ENCODE results near the gene FAM20C. TPM values are rescaled to one million over a fixed set of nuclear protein-coding genes. Genes with fewer than 3 reads are reported as not detected.

The FAM20C gene
- total and polyA plus RNA-seq, 2 donors (not counting 3 experiments of a cell fraction or from before 2014, with no cell fraction given) = 14.2 to 34.5 TPM

- Histone ChIP-seq H3K9me1 (replicated peaks; ENCODE audit: control insufficient read depth, extremely low read depth, insufficient read depth, low read length) (no peaks in the 10 kb centered on the region), H3K27me3 (ENCODE audit: control insufficient read depth in 2 of 2, insufficient read depth in 2 of 2, low read length in 2 of 2) (peaks cover 0 to 3% of the 10 kb centered on the region in 2 experiments), H3K79me2 (ENCODE audit: control insufficient read depth, insufficient read depth, low read length) (no peaks in the 10 kb centered on the region), H3K36me3 (ENCODE audit: control insufficient read depth in 2 of 2, extremely low read depth in 1 of 2, insufficient read depth in 2 of 2, low read length in 2 of 2) (no peaks in the 10 kb centered on the region), H3K9me3 (replicated peaks; ENCODE audit: control insufficient read depth, insufficient read depth, low read length) (no peaks in the 10 kb centered on the region), H4K20me1 (replicated peaks; ENCODE audit: control insufficient read depth, extremely low read depth, insufficient read depth, low read length) (no peaks in the 10 kb centered on the region), H3K4me3 (replicated peaks in 1 of 3; ENCODE audit: insufficient read depth in 1 of 3, low read depth in 1 of 3, low read length in 3 of 3) (no peak overlapping the region), H3K27ac (ENCODE audit: insufficient read depth, low read depth, low read length) (no peak overlapping the region), H3K4me2 (ENCODE audit: insufficient read depth, low read length) (no peak overlapping the region), H3K9ac (replicated peaks; ENCODE audit: extremely low read depth, insufficient read depth, low read length) (no peak overlapping the region), H2AFZ (ENCODE audit: low read depth, low read length) (no peak overlapping the region), H3K4me1 (ENCODE audit: control insufficient read depth, extremely low read depth, insufficient read depth, low read length) (no peaks in the 10 kb centered on the region)
- intact Hi-C loops (cut with micrococcal nuclease) = no loop called here
- CTCF ChIA-PET = no interaction called here
- dilution Hi-C loops (cut with MboI; ENCODE audit: extremely low pct_ligation_motif_present, low sequenced_read_pairs) = no loop called here
- DNase-seq (ENCODE audit: low read depth, low spot score) = no peak
- POLR2A ChIA-PET = no interaction called here
- FAIRE-seq = no peak
- TF ChIP-seq, protein P1, sequence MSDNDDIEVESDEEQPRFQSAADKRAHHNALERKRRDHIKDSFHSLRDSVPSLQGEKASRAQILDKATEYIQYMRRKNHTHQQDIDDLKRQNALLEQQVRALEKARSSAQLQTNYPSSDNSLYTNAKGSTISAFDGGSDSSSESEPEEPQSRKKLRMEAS (IDR thresholded peaks at IDR 0.05; ENCODE audit: insufficient read depth, insufficient read length) = no peak
- TF ChIP-seq POLR2AphosphoS5 (IDR thresholded peaks at IDR 0.05; ENCODE audit: insufficient read depth, low read depth, low read length) (no peak), EZH2 (IDR thresholded peaks at IDR 0.05; ENCODE audit: borderline replicate concordance, low read depth, low read length, severe bottlenecking) (no peak), JUN (IDR thresholded peaks at IDR 0.05; ENCODE audit: borderline replicate concordance, insufficient read depth, insufficient read length, low read depth) (no peak), MYC (IDR thresholded peaks at IDR 0.05; ENCODE audit: low read depth, low read length) (no peak), FOS (IDR thresholded peaks at IDR 0.05; ENCODE audit: borderline replicate concordance, insufficient read depth, low read length) (no peak), CTCF (IDR thresholded peaks at IDR 0.05; ENCODE audit: extremely low read depth in 1 of 2, insufficient read depth in 1 of 2, low read depth in 1 of 2, low read length in 2 of 2) (no peak), GATA2 (IDR thresholded peaks at IDR 0.05; ENCODE audit: insufficient read depth, insufficient read length, low read depth, low read length) (no peak), POLR2A (IDR thresholded peaks at IDR 0.05; ENCODE audit: low read depth, low read length) (no peak)
- no TSS peak for BruUV-seq (replicated peaks)
Measured at GRCh38 chr7:157008-157310, 35.4 kb upstream of the FAM20C start.
